PC-3 (cell line): Measurements from ENCODE around the gene SQOR. TPM values are rescaled to one million over a fixed set of nuclear protein-coding genes. Genes with fewer than 3 reads are reported as not detected.
A peak's percentile ranks its signal among the peaks of the same experiment; 100 is the strongest.

Experiments
- ATAC-seq: fragments of 200-7000 bp; cut with Tn5 transposase; 2 replicates; pipeline ENCODE4 v1.9.1; 2020; ENCODE audit warnings: mild to moderate bottlenecking, moderate library complexity
- BruUV-seq: library from RNA; stranded (reverse); fragments of 400-500 nt; replicated peaks from 2 replicates; lab custom pipeline; 2021; lab: Mats Ljungman, UMichigan
- CTCF ChIA-PET: fragments of 300-600 bp; sonication (Branson Sonifier 250); formaldehyde crosslinking; loops from one replicate; lab custom pipeline; 2022; ENCODE audit warnings: antibody characterized with exemption; lab: Charles Lee
- POLR2A ChIA-PET: fragments of 300-600 bp; sonication (Branson Sonifier 250); formaldehyde crosslinking; loops from one replicate; lab custom pipeline; 2022; ENCODE audit warnings: antibody characterized with exemption; ENCODE audit not compliant: unreplicated experiment; lab: Charles Lee
- DNase-seq: peaks from one replicate; pipeline ENCODE4 v3.0.0-alpha.2; 2015
- H2AFZ ChIP-seq: fragments of 300-600 bp; sonication (generic); 2 replicates; pipeline ENCODE4 v1.6.0; 2016; ENCODE audit warnings: antibody characterized with exemption, low read length
- H3F3A ChIP-seq: fragments of 300-600 bp; sonication (generic); one replicate; pipeline ENCODE4 v1.6.0; 2017; ENCODE audit warnings: antibody characterized with exemption, low read length, control low read depth, mild to moderate bottlenecking; ENCODE audit not compliant: unreplicated experiment
- H3K27ac ChIP-seq: fragments of 300-600 bp; sonication (generic); 2 replicates; pipeline ENCODE4 v1.5.1; 2016; ENCODE audit warnings: mild to moderate bottlenecking, low read length
- H3K27me3 ChIP-seq: fragments of 300-600 bp; sonication (generic); 2 replicates; pipeline ENCODE4 v1.6.1; 2016; ENCODE audit warnings: low read length, mixed read lengths
- H3K36me3 ChIP-seq: fragments of 300-600 bp; sonication (generic); 2 replicates; pipeline ENCODE4 v1.6.1; 2016; ENCODE audit warnings: low read depth, mixed run types, low read length, mixed read lengths
- H3K4me1 ChIP-seq: fragments of 300-600 bp; sonication (generic); 2 replicates; pipeline ENCODE4 v1.5.1; 2016; ENCODE audit warnings: low read length; ENCODE audit not compliant: insufficient read depth
- H3K4me2 ChIP-seq: fragments of 300-600 bp; sonication (generic); 2 replicates; pipeline ENCODE4 v1.6.0; 2016; ENCODE audit warnings: low read length
- H3K4me3 ChIP-seq: fragments of 300-600 bp; sonication (generic); 2 replicates; pipeline ENCODE4 v1.5.1; 2016; ENCODE audit warnings: mild to moderate bottlenecking, low read length, mixed read lengths
- H3K79me2 ChIP-seq: fragments of 300-600 bp; sonication (generic); 2 replicates; pipeline ENCODE4 v1.6.1; 2017; ENCODE audit warnings: low read length, mixed read lengths
- H3K9ac ChIP-seq: fragments of 300-600 bp; sonication (generic); 2 replicates; pipeline ENCODE4 v1.6.0; 2016; ENCODE audit warnings: mild to moderate bottlenecking, low read length
- H3K9me2 ChIP-seq: fragments of 300-600 bp; sonication (generic); replicated peaks from 2 replicates; pipeline ENCODE4 v1.6.1; 2016; ENCODE audit warnings: mixed run types, low read length, mixed read lengths
- H3K9me3 ChIP-seq: fragments of 300-600 bp; sonication (generic); 2 replicates; pipeline ENCODE4 v1.6.1; 2016; ENCODE audit warnings: low read length, mixed read lengths
- H4K20me1 ChIP-seq: fragments of 300-600 bp; sonication (generic); 2 replicates; pipeline ENCODE4 v1.6.1; 2016; ENCODE audit warnings: low read length, mixed read lengths
- CTCF ChIP-seq: fragments of 300-600 bp; sonication (generic); conservative IDR thresholded peaks from 2 replicates; pipeline ENCODE4 v1.5.1; 2017; ENCODE audit warnings: antibody characterized with exemption, low read depth, mild to moderate bottlenecking, low read length
- EZH2 ChIP-seq: fragments of 300-600 bp; sonication (generic); IDR thresholded peaks from one replicate; pipeline ENCODE4 v1.6.1; 2017; ENCODE audit warnings: antibody characterized with exemption, mild to moderate bottlenecking, low read length; ENCODE audit not compliant: unreplicated experiment
- EZH2phosphoT487 ChIP-seq: fragments of 300-600 bp; sonication (generic); IDR thresholded peaks from 2 replicates; pipeline ENCODE4 v1.6.1; 2018; ENCODE audit warnings: mild to moderate bottlenecking, antibody characterized with exemption, low read length, borderline replicate concordance
- intact Hi-C: fragments of 100-400 bp; cut with micrococcal nuclease; formaldehyde crosslinking; loops from 2 replicates; pipeline ENCODE4 v1.9.0; 2023
- total RNA-seq: library from RNA; depleted of rRNA; stranded (reverse); fragments of >200 nt; gene quantifications from 2 replicates; pipeline ENCODE4 v1.2.3, GENCODE V29; 2014

The SQOR gene
- total RNA-seq, 1 experiment from 2014 or later: 86.1 TPM

GRCh38 chr15:45710657-45711056 is 75.8 kb downstream of the SQOR start:
- Histone ChIP-seq H3K36me3 (no peaks in the 10 kb centered on the region), H3F3A (no peaks in the 10 kb centered on the region), H3K79me2 (no peaks in the 10 kb centered on the region), H2AFZ (no peak overlapping the region), H3K9me3 (no peaks in the 10 kb centered on the region), H3K9ac (no peak overlapping the region), H3K4me3 (no peak overlapping the region), H3K4me2 (no peak overlapping the region), H3K9me2 (no peaks in the 10 kb centered on the region), H4K20me1 (no peaks in the 10 kb centered on the region), H3K27ac (no peak overlapping the region), H3K27me3 (no peaks in the 10 kb centered on the region), H3K4me1 (peaks cover 11% of the 10 kb centered on the region)
- ChIA-PET CTCF (interaction anchor here (0.5 kb wide), 1 partner anchor 593 kb away, joined by 3 read pairs; no protein-coding TSS in a partner anchor), POLR2A (no interaction called here)
- no TSS peak for BruUV-seq
- TF ChIP-seq EZH2phosphoT487 (no peak), EZH2 (no peak), CTCF (no peak)
- DNase-seq (no peak), ATAC-seq (no peak)
- intact Hi-C loops: loop anchor here (10.0 kb wide), 1 partner anchor 1474 kb away; no protein-coding TSS in a partner anchor

- DNase-seq: peak; percentile 74
- BruUV-seq: no TSS peak
These were observed 80.0 kb downstream of the SQOR start for GRCh38 chr15:45714590-45715488.

More at GRCh38 chr15:45714590-45715488, 80.0 kb downstream of the SQOR start:
- peaks cover 7% of the 10 kb centered on the region for H3K4me1 ChIP-seq
- no peaks in the 10 kb centered on the region for H3K9me2 ChIP-seq
- no peak overlapping the region for H3K27ac ChIP-seq
- peak; percentile 75 for ATAC-seq
- POLR2A ChIA-PET: interaction anchor here (0.6 kb wide), 1 partner anchor 9 kb away, joined by 3 read pairs; no protein-coding TSS in a partner anchor
- H3K27me3 ChIP-seq: no peaks in the 10 kb centered on the region
- H2AFZ ChIP-seq: peak overlapping the region; percentile 33
- no peaks in the 10 kb centered on the region for H3K36me3 ChIP-seq
- intact Hi-C loops: loop anchor here (1.0 to 10.0 kb wide), 3 partner anchors 75 to 1470 kb away; no protein-coding TSS in a partner anchor
- 0 out of 2 replicates have a peak overlapping the region, but pooled peaks have one; percentile 7 for H3K4me3 ChIP-seq
- no peaks in the 10 kb centered on the region for H3K79me2 ChIP-seq
- H3F3A ChIP-seq: no peaks in the 10 kb centered on the region
- H3K9ac ChIP-seq: no peak overlapping the region
- CTCF ChIA-PET: interaction anchor here (0.6 to 1.7 kb wide), 4 partner anchors 72 to 1247 kb away, joined by 3 to 6 read pairs (median 3); no protein-coding TSS in a partner anchor
- TF ChIP-seq CTCF (peak; percentile 85), EZH2 (no peak)
- no peaks in the 10 kb centered on the region for H3K9me3 ChIP-seq
- no peaks in the 10 kb centered on the region for H4K20me1 ChIP-seq
- peak overlapping the region; percentile 55 for H3K4me2 ChIP-seq
